ENCODE measurements around the gene CCNI.

The CCNI gene

DNA sequence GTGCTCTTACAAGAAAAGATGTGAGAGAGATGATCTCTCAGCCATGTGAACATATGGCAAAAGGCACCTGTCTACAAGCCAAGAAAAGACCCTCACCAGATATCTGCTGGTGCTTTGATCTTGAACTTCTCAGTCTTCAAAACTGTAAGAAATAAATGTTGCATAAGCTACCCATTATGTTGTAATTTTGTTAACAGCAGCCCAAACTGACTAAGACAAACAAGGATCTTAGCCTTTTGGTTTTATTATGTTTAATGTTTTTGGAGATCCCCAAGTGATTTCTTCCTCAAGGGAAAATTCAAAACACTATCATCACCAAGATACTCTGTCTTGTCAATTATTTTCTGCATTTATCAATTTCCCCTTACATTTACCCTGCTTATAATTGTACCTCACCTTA, 21.8 kb upstream of the CCNI start:
- ATAC-seq: no peak
- TF ChIP-seq ESRRG (CRISPR knock-in tag; IDR thresholded peaks at IDR 0.05) (no peak), ISL1 (CRISPR knock-in tag; IDR thresholded peaks at IDR 0.05) (no peak), ZC3H10 (CRISPR knock-in tag; IDR thresholded peaks at IDR 0.05) (no peak), CSDC2 (CRISPR knock-in tag; IDR thresholded peaks at IDR 0.05) (no peak), ZNF8 (CRISPR knock-in tag; IDR thresholded peaks at IDR 0.05) (no peak), BACH2 (CRISPR knock-in tag; IDR thresholded peaks at IDR 0.05; ENCODE audit: borderline replicate concordance) (no peak), ZNF565 (CRISPR knock-in tag; conservative IDR thresholded peaks at IDR 0.05; ENCODE audit: low read depth) (no peak), TOX (CRISPR knock-in tag; IDR thresholded peaks at IDR 0.05; ENCODE audit: borderline replicate concordance) (no peak), TCF4 (CRISPR knock-in tag; IDR thresholded peaks at IDR 0.05; ENCODE audit: borderline replicate concordance) (no peak), GLIS3 (CRISPR knock-in tag; IDR thresholded peaks at IDR 0.05) (no peak), ZFP30 (CRISPR knock-in tag; IDR thresholded peaks at IDR 0.05) (no peak), SNAI2 (CRISPR knock-in tag; IDR thresholded peaks at IDR 0.05) (no peak), RARB (CRISPR knock-in tag; IDR thresholded peaks at IDR 0.05) (no peak), OSR1 (CRISPR knock-in tag; IDR thresholded peaks at IDR 0.05) (no peak)
- TF ChIP-seq, protein P1, sequence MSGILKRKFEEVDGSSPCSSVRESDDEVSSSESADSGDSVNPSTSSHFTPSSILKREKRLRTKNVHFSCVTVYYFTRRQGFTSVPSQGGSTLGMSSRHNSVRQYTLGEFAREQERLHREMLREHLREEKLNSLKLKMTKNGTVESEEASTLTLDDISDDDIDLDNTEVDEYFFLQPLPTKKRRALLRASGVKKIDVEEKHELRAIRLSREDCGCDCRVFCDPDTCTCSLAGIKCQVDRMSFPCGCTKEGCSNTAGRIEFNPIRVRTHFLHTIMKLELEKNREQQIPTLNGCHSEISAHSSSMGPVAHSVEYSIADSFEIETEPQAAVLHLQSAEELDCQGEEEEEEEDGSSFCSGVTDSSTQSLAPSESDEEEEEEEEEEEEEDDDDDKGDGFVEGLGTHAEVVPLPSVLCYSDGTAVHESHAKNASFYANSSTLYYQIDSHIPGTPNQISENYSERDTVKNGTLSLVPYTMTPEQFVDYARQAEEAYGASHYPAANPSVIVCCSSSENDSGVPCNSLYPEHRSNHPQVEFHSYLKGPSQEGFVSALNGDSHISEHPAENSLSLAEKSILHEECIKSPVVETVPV (CRISPR knock-in tag; IDR thresholded peaks at IDR 0.05): no peak
- TF ChIP-seq, protein P2, sequence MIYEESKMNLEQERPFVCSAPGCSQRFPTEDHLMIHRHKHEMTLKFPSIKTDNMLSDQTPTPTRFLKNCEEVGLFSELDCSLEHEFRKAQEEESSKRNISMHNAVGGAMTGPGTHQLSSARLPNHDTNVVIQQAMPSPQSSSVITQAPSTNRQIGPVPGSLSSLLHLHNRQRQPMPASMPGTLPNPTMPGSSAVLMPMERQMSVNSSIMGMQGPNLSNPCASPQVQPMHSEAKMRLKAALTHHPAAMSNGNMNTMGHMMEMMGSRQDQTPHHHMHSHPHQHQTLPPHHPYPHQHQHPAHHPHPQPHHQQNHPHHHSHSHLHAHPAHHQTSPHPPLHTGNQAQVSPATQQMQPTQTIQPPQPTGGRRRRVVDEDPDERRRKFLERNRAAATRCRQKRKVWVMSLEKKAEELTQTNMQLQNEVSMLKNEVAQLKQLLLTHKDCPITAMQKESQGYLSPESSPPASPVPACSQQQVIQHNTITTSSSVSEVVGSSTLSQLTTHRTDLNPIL (CRISPR knock-in tag; IDR thresholded peaks at IDR 0.05; ENCODE audit: low read depth): no peak
- TF ChIP-seq, protein P3, sequence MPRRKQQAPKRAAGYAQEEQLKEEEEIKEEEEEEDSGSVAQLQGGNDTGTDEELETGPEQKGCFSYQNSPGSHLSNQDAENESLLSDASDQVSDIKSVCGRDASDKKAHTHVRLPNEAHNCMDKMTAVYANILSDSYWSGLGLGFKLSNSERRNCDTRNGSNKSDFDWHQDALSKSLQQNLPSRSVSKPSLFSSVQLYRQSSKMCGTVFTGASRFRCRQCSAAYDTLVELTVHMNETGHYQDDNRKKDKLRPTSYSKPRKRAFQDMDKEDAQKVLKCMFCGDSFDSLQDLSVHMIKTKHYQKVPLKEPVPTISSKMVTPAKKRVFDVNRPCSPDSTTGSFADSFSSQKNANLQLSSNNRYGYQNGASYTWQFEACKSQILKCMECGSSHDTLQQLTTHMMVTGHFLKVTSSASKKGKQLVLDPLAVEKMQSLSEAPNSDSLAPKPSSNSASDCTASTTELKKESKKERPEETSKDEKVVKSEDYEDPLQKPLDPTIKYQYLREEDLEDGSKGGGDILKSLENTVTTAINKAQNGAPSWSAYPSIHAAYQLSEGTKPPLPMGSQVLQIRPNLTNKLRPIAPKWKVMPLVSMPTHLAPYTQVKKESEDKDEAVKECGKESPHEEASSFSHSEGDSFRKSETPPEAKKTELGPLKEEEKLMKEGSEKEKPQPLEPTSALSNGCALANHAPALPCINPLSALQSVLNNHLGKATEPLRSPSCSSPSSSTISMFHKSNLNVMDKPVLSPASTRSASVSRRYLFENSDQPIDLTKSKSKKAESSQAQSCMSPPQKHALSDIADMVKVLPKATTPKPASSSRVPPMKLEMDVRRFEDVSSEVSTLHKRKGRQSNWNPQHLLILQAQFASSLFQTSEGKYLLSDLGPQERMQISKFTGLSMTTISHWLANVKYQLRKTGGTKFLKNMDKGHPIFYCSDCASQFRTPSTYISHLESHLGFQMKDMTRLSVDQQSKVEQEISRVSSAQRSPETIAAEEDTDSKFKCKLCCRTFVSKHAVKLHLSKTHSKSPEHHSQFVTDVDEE (CRISPR knock-in tag; IDR thresholded peaks at IDR 0.05): no peak
- TF ChIP-seq, protein P4, sequence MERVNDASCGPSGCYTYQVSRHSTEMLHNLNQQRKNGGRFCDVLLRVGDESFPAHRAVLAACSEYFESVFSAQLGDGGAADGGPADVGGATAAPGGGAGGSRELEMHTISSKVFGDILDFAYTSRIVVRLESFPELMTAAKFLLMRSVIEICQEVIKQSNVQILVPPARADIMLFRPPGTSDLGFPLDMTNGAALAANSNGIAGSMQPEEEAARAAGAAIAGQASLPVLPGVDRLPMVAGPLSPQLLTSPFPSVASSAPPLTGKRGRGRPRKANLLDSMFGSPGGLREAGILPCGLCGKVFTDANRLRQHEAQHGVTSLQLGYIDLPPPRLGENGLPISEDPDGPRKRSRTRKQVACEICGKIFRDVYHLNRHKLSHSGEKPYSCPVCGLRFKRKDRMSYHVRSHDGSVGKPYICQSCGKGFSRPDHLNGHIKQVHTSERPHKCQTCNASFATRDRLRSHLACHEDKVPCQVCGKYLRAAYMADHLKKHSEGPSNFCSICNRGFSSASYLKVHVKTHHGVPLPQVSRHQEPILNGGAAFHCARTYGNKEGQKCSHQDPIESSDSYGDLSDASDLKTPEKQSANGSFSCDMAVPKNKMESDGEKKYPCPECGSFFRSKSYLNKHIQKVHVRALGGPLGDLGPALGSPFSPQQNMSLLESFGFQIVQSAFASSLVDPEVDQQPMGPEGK (CRISPR knock-in tag; IDR thresholded peaks at IDR 0.05; ENCODE audit: borderline replicate concordance): no peak

DNA sequence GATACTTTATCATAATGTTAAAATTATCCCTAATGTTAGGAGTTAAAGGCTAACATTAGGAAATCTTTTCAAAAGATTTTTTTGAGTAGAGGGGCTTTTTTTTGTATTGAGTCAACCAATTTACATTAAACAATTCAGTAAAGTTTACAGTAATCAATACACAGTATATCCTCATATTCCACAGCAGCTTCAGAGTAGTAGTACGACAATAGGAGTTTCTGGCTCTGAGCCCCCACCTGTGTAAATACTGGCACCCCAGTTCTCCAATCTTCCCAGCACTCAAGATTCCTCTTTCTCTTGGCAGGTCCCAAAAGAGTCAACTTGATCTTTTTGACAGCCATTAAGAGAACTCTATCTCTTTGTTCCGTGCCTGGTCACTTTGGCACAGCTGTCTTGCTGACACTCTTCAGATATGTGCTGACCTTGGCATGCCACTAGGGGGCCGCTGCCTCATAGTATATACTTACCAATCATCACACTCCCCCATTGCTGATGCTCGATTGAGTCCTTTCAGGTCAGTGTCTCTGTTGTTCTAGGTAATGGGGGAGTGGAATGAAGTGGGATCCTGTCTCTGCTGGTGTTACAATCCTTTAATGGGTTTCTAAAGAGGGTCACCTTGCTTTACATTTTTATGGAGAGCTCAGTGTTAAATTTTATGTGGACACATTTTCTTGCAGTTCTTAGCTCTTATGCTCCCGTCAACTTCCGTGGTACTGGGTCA, 19.5 kb upstream of the CCNI start:
- ATAC-seq: peak; percentile 100
- TF ChIP-seq TCF4 (CRISPR knock-in tag; IDR thresholded peaks at IDR 0.05; ENCODE audit: borderline replicate concordance) (no peak), GLIS3 (CRISPR knock-in tag; IDR thresholded peaks at IDR 0.05) (no peak), ARNTL (CRISPR knock-in tag; IDR thresholded peaks at IDR 0.05; ENCODE audit: borderline replicate concordance, low read depth) (no peak), ISL1 (CRISPR knock-in tag; IDR thresholded peaks at IDR 0.05) (no peak), ZNF8 (CRISPR knock-in tag; IDR thresholded peaks at IDR 0.05) (no peak), TOX (CRISPR knock-in tag; IDR thresholded peaks at IDR 0.05; ENCODE audit: borderline replicate concordance) (no peak), ZNF565 (CRISPR knock-in tag; conservative IDR thresholded peaks at IDR 0.05; ENCODE audit: low read depth) (no peak), OSR1 (CRISPR knock-in tag; IDR thresholded peaks at IDR 0.05) (no peak)
- TF ChIP-seq, protein P1 (CRISPR knock-in tag; IDR thresholded peaks at IDR 0.05): no peak
- TF ChIP-seq, protein P3 (CRISPR knock-in tag; IDR thresholded peaks at IDR 0.05): no peak

All from SK-N-SH treated with all-trans-retinoic acid at 6 μM for 48 hours (cell line).